SIG-M5 treated with dmso at 0.1 percent for 504 hours (cell line): ENCODE results near the gene RTBDN.

ENCODE experiments used
- DNase-seq: peaks from one replicate; lab custom pipeline; 2025; ENCODE audit not compliant: unreplicated experiment; lab: John Stamatoyannopoulos, UW

The RTBDN gene

DNA sequence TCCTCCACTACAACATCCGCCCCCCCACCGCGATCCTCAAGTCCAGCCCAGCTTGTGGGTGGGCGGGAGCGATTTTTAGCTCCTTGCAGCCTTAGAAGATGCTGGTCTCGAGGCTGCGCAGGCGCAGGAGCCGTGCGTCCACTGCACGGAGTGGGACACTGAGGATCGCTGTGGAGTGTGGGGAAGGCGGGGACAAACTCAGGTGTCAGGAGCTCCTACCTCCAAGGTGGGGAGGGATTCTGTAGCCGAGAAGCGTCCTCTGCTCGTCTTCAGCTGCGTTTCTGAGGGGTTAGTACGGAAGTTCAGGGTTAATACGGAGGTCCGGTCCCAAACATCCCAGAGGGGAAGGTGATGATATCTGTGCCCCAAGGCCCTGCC is at the start of gene RTBDN:
TSS of gene RTBDN (minus strand) at position 14 of the 378 bp plus-strand sequence. CDS start 4,600 bp downstream, outside the sequence.
- DNase-seq: no peak

DNA sequence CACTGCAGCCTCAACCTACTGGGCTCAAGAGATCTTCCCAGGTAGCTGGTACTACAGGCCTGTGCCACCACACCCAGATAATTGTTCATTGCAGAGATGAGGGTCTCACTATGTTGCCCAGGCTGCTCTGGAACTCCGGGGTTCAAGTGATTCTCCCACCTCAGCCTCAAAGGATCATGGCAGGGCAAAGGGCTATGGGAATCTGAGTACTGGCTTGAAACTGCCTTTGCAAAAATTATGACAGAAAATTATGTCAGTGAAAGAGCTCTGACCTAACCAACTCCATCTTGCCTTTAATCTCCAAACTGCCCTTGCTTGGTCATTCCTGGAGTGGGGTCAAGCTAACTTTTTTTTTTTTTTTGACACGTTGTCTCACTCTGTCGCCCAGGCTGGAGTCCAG is 48.2 kb upstream of the RTBDN start:
- DNase-seq: no peak

DNA sequence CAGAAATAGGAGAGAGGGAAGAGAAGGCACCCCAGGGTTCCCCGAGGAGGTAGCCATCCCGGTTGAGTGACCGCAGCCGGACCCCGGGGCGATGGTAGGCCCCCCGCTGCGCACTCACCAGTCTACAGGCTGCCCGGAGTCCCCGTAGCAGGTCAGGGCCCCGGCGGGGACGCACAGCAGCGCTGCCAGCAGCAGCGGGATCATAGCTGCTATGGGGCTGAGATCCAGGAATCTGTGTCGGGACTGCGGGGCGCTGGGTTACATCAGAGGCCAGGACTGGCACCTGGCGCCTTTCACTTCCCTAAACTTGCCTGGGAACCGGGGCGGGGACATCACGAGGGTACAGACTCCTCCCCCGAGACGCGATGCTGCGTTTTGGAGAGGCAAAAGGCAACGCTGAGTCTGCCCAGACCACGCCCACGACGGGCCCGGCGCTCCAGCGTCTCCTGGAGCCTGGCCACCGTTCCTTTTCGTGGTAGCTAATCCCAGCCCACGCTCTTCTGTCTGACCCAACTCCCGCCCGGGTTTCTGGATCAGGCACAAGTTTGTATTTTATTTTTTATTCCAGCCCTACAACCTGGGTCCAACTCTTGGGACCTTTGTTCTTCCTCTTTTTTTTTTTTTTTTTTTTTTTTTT is 46.9 kb upstream of the RTBDN start, which contains the start of gene DNASE2:
TSS of gene DNASE2 (minus strand) at position 278 of the 637 bp plus-strand sequence. CDS start at position 204, 74 bp downstream.
- peak; percentile 94 for DNase-seq

DNA sequence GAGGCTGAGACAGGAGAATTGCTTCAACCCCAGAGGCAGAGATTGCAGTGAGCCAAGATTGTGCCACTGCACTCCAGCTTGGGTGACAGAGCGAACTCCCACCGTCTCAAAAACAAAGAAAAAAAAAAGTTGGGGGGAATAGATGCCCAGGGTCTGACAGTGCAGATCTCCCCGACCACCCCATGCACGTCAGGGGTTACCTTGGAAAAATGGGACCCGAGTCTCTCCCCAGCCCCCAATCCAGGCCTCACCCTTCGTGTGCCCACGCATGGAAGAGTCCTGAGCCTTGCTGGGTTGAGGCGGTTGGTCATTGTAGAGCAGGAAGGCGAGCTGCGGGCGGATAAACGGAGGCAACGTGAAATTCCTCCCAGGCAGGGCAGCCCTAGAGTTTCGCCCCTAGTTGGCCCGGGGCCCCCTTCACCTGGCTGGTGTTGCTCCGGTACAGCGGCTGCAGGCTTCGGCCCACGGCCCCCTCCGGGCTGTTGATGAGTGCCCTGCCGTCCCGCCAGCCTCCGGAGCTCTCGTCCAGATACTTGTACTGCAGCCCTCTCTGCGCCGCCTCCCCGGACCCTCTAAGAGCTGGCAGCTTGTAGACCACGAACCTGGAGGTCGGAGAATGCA is 46.3 kb upstream of the RTBDN start:
- no peak for DNase-seq

DNA sequence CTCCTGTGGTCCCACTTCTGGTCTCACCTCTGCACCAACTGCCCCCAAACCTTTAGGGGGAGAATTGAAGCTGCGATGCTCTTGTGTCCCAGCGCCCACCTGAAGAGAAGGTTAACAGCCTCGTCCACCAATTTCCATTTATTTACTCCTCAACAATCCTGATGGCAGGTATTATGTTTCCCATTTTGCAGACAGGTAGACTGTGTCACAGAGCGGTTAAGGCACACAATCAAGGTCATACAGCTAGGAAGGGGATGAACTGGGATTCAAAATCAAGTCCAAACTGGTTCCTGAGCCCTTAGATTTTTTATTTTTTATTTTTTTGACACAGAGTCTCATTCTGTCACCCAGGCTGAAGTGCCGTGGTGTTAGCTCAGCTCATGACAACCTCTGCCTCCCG is 40.7 kb upstream of the RTBDN start:
- no peak for DNase-seq

DNA sequence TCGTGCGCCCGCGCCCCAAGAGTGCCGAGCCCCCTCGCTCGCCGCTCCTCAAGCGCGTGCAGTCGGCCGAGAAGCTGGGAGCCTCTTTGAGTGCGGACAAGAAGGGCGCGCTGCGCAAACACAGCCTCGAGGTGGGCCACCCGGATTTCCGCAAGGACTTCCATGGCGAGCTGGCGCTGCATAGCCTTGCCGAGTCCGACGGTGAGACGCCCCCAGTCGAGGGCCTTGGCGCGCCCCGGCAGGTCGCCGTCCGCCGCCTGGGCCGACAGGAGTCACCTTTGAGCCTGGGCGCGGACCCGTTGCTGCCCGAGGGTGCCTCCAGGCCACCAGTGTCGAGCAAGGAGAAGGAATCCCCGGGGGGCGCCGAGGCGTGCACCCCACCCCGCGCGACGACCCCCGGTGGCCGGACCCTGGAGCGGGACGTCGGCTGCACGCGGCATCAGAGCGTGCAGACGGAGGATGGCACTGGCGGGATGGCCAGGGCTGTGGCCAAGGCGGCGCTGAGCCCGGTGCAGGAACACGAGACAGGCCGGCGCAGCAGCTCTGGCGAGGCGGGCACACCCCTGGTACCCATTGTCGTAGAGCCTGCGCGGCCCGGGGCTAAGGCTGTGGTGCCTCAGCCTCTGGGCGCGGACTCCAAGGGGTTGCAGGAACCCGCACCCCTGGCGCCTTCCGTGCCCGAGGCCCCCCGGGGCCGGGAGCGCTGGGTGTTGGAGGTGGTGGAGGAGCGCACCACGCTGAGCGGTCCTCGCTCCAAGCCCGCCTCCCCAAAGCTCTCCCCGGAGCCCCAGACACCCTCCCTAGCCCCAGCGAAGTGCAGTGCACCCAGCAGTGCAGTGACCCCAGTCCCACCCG is 39.7 kb upstream of the RTBDN start:
- DNase-seq: no peak

DNA sequence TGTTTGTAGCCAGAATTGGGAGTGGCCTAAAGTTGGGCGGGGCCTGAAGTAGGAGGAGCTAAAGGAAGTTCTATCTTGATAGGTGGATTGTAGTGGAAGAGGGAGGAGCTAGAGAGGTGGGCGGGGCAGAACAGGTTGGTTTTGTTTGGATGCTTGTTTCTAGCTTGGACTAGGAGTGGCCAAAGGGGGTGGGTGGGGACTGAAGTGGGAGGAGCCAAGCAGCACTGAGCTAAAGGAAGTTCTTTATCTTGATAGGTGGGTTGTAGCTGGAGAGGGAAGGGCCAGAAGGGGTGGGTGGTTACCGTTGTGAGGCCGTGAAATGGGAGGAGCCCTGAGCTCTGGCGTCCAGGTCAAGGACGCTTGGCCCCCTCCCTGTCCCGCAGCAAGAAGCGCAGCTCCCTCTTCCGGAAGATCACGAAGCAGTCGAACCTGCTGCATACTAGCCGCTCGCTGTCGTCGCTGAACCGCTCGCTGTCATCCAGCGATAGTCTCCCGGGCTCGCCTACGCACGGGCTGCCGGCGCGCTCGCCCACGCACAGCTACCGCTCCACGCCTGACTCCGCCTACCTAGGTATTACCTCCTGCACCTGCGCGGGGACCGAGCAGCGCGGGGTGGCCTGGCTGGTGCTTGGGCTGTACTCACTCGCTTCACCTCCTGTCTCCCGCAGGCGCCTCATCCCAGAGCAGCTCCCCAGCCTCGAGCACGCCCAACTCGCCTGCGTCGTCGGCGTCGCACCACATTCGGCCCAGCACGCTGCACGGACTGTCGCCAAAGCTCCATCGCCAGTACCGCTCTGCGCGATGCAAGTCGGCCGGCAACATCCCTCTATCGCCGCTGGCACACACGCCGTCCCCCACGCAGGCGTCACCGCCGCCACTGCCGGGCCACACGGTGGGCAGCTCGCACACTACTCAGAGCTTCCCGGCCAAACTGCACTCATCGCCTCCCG is 38.8 kb upstream of the RTBDN start:
- peak; percentile 32 for DNase-seq

DNA sequence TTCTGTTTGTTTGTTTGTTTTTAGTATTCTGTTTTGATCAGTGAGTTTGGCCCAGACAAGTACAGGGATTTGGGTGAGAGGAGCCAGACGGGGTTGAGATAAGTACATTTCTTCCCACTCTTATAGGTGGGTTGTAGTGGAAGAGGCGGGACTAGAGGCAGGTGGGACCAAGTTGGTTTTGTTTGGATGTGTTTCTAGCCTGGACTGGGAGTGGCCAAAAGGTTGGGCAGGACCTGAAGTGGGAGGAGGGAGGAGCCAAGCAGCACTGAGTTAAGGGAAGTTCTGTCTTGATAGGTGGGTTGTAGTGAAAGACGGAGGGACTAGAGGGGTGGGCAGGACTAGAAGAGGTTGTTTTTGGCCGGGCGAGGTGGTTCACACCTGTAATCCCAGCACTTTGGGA is 37.9 kb upstream of the RTBDN start:
- DNase-seq: no peak

DNA sequence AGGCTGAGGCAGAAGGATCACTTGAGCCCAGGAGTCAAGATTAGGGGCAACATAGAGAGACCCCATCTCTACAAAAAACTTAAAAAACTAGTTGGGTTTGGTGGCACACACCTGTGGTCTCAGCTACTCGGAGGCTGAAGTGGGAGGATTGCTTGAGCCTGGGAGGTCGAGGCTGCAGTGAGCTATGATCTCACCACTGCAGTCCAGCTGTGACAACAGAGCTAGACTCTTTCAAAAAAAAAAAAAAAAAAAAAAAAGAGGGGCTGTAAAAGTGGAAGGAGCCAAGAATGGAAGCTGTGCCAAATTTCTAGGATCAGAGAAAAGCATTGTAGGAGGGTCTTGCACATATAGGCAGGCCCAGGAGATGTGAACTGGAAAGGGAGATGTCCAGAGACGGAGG is 37.3 kb upstream of the RTBDN start:
- DNase-seq: no peak

DNA sequence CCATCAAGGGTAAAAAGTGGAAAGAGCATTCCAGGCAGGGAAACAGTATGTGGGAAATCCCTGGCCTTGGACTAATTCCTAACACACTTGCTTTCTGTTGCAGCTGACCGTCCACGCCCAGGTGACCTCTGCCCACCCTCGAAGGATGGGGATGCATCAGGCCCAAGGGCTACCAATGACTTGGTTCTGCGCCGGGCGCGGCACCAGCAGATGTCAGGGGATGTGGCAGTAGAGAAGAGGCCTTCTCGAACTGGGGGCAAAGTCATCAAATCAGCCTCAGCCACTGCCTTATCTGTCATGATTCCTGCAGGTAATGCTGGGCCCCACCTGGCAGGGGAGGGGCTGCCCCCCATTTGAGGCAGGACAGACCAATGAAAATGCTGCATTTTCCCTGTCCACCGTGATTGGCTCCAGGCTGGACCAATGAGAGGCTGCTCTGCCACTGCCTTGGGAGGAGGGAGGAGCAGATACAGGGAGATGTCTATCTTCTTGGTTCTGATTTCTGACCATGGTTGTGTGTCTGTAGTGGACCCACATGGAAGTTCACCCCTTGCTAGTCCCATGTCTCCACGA is 34.2 kb upstream of the RTBDN start:
- DNase-seq: no peak

DNA sequence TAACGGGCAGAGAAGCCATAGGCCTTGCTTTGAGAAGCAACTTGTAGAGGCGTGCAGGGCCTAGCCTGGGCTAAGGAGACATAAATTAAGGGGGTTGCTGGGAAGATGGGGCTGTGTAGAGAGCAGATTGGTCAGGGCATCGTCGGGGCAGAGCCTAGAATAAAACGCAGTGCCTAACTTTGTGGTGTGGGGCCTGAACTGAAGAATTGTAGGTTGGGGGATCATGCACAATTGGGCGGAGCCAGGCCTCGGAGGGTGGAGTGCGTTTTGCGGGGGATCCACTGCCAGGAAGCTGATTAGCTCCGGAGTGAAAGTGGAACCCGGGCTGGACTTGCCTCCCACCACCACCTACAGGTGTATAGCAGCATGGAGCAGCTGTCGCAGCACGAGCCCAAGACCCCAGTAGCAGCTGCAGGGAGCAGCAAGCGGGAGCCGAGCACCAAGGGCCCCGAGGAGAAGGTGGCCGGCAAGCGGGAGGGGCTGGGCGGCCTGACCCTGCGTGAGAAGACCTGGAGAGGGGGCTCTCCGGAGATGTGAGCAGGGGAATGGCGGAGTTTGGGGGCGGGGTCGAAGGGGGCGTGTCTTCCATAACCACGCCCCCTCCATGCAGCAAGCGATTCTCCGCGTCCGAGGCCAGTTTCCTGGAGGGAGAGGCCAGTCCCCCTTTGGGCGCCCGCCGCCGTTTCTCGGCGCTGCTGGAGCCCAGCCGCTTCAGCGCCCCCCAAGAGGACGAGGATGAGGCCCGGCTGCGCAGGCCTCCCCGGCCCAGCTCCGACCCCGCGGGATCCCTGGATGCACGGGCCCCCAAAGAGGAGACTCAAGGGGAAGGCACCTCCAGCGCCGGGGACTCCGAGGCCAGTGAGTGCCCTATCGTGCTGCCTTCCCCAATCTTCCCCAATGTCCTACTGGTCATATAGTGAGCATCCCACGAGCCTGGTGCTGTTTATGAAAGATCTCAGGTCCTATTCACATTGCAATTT is 33.0 kb upstream of the RTBDN start:
- DNase-seq: no peak

DNA sequence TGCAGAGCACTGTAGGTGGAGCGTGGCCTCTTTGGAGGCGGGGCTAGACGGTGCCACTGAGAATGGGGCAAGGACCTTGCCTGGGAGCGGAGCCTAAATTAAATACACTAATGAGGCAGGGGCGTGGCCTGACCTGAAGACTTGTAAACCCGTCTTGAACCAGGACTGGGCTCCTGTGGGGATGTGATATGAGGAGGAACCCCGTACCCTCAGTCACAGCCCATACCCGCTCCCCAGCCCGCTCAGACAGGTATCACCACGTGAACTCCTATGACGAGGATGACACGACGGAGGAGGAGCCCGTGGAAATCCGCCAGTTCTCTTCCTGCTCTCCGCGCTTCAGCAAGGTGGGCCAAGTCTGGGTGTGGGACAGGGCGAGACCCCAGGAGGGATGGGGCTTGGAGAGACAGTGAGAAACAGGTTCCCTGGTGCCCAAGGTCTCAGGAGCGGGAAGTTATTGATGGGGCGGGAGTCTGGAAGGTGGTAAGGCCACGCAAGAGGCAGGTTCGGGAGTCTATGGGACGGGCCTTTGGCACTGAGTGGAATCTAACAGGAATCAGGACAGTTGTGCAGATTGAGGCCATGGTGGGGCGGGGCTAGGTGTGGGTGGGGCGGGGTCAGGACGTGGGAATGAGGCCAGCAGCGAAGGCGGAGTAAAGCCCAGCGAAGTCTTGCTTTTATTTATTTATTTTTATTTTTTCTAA is 32.2 kb upstream of the RTBDN start:
- DNase-seq: no peak

DNA sequence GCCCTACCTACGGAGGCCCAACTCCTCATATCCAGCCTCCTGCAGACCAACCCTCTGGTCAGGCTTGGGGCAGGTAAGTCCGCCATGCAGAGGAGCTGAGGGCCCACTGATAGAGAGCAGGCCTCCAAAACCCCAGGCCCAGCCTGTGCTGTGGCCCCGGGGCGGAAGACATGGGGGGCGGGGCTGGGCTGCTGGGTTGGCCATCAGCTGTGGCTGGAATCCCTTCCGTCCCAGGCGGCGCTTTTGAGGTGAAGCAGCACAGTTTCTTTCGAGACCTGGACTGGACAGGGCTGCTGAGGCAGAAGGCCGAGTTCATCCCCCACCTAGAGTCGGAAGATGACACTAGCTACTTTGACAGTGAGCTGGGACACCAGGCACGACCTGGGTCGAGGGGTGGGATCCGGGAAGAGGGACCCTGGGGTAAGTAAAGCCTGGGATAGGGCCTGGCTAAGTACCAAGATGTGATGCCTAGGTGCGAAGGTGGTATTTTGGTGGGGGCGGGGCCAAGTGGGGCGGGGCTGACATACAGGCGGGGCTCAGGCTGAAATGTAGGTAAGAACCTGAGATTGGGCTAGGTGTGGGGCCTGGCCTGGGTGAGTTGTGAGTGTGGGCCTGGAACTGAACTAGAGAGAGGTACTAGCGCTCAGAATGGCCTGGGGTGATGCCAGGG is 31.5 kb upstream of the RTBDN start:
- no peak for DNase-seq

DNA sequence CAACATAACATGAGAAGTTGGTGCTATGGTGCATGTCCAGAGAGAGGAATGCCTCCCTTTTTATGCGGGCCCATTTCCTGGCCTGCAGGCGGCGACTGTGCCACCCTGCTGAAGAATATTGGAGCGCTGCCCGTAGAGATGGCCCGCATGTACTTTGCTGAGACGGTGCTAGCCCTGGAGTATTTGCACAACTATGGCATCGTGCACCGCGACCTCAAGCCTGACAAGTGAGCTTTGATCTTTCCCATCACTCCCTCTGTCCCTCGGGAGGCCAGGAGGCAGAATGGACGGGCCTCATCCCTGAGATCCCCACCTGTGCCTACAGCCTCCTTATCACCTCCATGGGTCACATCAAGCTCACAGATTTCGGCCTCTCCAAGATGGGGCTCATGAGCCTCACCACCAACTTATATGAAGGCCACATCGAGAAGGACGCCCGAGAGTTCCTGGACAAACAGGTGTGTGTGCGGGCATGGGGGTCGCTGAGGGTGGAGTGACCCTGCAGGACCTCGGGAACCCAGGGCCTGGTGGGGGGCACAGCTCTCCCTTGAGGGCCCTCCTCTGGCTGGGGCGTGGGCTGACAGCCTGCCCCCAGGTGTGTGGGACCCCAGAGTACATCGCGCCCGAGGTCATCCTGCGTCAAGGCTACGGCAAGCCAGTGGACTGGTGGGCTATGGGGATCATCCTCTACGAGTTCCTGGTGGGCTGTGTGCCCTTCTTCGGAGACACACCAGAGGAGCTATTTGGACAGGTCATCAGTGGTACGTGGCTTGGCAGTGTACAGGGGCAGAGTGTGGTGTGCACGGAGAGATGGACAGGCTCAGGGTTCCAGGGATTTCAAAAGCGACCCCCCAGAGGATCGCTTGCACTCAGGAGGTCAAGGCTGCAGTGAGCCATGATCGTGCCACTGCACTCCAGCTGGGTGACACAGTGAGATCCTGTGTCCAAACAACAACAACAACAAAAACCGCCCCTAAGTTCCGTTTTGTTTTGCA is 30.6 kb upstream of the RTBDN start:
- DNase-seq: no peak

DNA sequence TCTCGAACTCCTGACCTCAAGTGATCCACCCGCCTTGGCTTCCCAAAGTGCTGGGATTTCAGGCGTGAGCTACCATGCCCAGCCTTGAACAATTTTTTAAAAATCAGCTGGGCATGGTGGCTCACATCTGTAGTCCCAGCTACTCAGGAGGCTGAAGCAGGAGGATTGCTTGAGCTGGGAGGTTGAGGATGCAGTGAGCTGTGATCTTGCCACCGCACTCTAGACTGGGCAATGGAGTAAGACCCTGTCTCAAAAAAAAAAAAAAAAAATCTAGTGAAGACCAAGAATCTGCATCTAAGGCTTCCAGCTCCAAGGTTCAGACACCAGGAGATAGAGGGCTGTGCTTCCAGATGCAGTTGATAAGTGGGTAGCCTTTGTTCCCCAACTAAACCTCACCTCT is 29.8 kb upstream of the RTBDN start:
- DNase-seq: no peak

DNA sequence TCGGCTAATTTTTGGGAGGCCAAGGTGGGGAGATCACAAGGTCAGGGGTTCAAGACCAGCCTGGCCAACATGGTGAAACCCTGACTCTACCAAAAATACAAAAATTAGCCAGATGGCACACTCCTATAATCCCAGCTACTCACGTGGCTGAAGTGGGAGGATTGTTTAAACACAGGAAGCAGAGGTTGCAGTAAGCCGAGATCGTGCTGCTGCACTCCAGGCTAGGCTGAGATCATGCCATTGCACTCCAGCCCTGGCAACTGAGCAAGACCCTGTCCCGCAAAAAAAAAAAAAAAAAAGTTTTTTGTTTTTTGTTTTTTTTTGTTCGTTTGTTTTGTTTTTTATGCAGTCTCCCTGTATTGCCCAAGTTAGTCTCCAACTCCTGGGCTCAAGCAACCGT is 25.2 kb upstream of the RTBDN start:
- no peak for DNase-seq
